H1 (cell line): ENCODE results near the gene PROZ. TPM values are rescaled to one million over a fixed set of nuclear protein-coding genes. Genes with fewer than 3 reads are reported as not detected.

ENCODE experiments used
- CTCF ChIA-PET: fragments of 300-600 bp; sonication (Branson Sonifier 250); formaldehyde crosslinking; loops from one replicate; lab custom pipeline; 2021; ENCODE audit not compliant: partially characterized antibody; lab: Charles Lee
- POLR2A ChIA-PET: fragments of 300-600 bp; sonication (Branson Sonifier 250); formaldehyde crosslinking; loops from one replicate; lab custom pipeline; 2021; ENCODE audit warnings: inconsistent platforms; ENCODE audit not compliant: partially characterized antibody; lab: Charles Lee
- DNase-seq, 2 experiments: peaks; one replicate each; pipeline versions ENCODE4 v3.0.0 to v3.0.0-alpha.2; 2010 to 2022; ENCODE audit warnings: low spot score in 2 of 2, low read depth in 1 of 2, mixed read lengths in 1 of 2
- FAIRE-seq: peaks from 2 replicates; lab custom pipeline; 2011; peaks lifted over from hg19 to GRCh38; lab: Jason Lieb, UNC
- H2AFZ ChIP-seq: 2 replicates; pipeline ENCODE4 v1.8.1; 2012; ENCODE audit warnings: low read length, inconsistent platforms
- H2AK5ac ChIP-seq: 2 replicates; pipeline ENCODE4 v1.6.1; 2013; ENCODE audit warnings: low read depth, low read length
- H2BK120ac ChIP-seq: replicated peaks from 2 replicates; pipeline ENCODE3; 2013; ENCODE audit warnings: low read depth, low read length, inconsistent platforms
- H2BK12ac ChIP-seq: 2 replicates; pipeline ENCODE4 v1.6.1; 2013; ENCODE audit warnings: low read depth, low read length
- H2BK15ac ChIP-seq: 2 replicates; pipeline ENCODE4 v1.6.1; 2013; ENCODE audit warnings: low read length
- H2BK20ac ChIP-seq: 2 replicates; pipeline ENCODE4 v1.6.1; 2013; ENCODE audit warnings: low read length
- H2BK5ac ChIP-seq: 2 replicates; pipeline ENCODE4 v1.6.1; 2013; ENCODE audit warnings: low read depth, low read length
- H3K14ac ChIP-seq: 2 replicates; pipeline ENCODE4 v1.6.1; 2013; ENCODE audit warnings: inconsistent platforms; ENCODE audit not compliant: insufficient read length
- H3K18ac ChIP-seq: 2 replicates; pipeline ENCODE4 v1.6.1; 2013; ENCODE audit warnings: low read length; ENCODE audit errors: extremely low read depth
- H3K23ac ChIP-seq: 2 replicates; pipeline ENCODE4 v1.6.1; 2013; ENCODE audit warnings: inconsistent platforms; ENCODE audit not compliant: insufficient read length
- H3K23me2 ChIP-seq: 2 replicates; pipeline ENCODE4 v1.6.1; 2013; ENCODE audit warnings: low read depth, low read length
- H3K27ac ChIP-seq: 2 replicates; pipeline ENCODE4 v1.6.1; 2011; ENCODE audit warnings: low read depth, low read length, inconsistent platforms
- H3K27me3 ChIP-seq, 4 experiments: replicated peaks in 1 of 4; 1 replicate in 1 of 4; 2 replicates in 3 of 4; pipeline versions ENCODE4 v1.6.1 to v1.8.1; 2011 to 2013; ENCODE audit warnings: low read length in 3 of 4, mild to moderate bottlenecking in 3 of 4, inconsistent platforms in 2 of 4, mixed read lengths in 2 of 4, moderate library complexity in 1 of 4; ENCODE audit not compliant: control insufficient read depth in 3 of 4, insufficient read depth in 3 of 4; ENCODE audit errors: extremely low read depth in 1 of 4
- H3K36me3 ChIP-seq, 4 experiments: 2 replicates each; pipeline versions ENCODE4 v1.6.1 to v1.8.1; 2011 to 2013; ENCODE audit warnings: mild to moderate bottlenecking in 4 of 4, low read length in 3 of 4, moderate library complexity in 2 of 4, control low read depth in 1 of 4, inconsistent platforms in 1 of 4; ENCODE audit not compliant: insufficient read depth in 4 of 4, control insufficient read depth in 2 of 4
- H3K4ac ChIP-seq: replicated peaks from 2 replicates; pipeline ENCODE3; 2013; ENCODE audit warnings: low read length, low read depth, mixed read lengths, inconsistent platforms; ENCODE audit not compliant: insufficient read length
- H3K4me1 ChIP-seq, 4 experiments: replicated peaks in 1 of 4; 1 replicate in 1 of 4; 2 replicates in 3 of 4; pipeline versions ENCODE4 v1.6.1 to v1.8.1; 2011 to 2013; ENCODE audit warnings: low read length in 3 of 4, inconsistent platforms in 2 of 4, mixed read lengths in 1 of 4; ENCODE audit not compliant: insufficient read depth in 4 of 4, control insufficient read depth in 3 of 4
- H3K4me2 ChIP-seq, 2 experiments: 2 replicates each; pipeline versions ENCODE4 v1.6.1 to v1.8.1; 2011 to 2013; ENCODE audit warnings: low read depth in 2 of 2, low read length in 2 of 2, control low read depth in 1 of 2, inconsistent platforms in 1 of 2, mild to moderate bottlenecking in 1 of 2; ENCODE audit not compliant: insufficient read depth in 1 of 2
- H3K4me3 ChIP-seq, 4 experiments: fragments of 200-600, 300-600 bp in 1 of 4; sonication (generic), shearing (Covaris generic), sonication (Bioruptor Twin) in 1 of 4; 2 replicates each; pipeline versions ENCODE4 v1.5.1 to v1.8.1; 2011 to 2016; ENCODE audit warnings: low read length in 4 of 4, low read depth in 3 of 4, control low read depth in 2 of 4, inconsistent platforms in 2 of 4, mild to moderate bottlenecking in 2 of 4, mixed read lengths in 1 of 4, moderate library complexity in 1 of 4; ENCODE audit not compliant: insufficient read depth in 2 of 4; ENCODE audit errors: extremely low read depth in 1 of 4
- H3K56ac ChIP-seq: replicated peaks from 2 replicates; pipeline ENCODE3; 2013; ENCODE audit warnings: low read depth, mild to moderate bottlenecking, mixed read lengths, low read length, inconsistent platforms; ENCODE audit not compliant: insufficient read length
- H3K79me1 ChIP-seq: 2 replicates; pipeline ENCODE4 v1.6.1; 2013; ENCODE audit warnings: low read depth, low read length, control low read depth
- H3K79me2 ChIP-seq, 2 experiments: 2 replicates each; pipeline versions ENCODE4 v1.6.1 to v1.8.1; 2012 to 2013; ENCODE audit warnings: low read length in 2 of 2, mild to moderate bottlenecking in 2 of 2, inconsistent platforms in 1 of 2; ENCODE audit not compliant: insufficient read depth in 2 of 2, control insufficient read depth in 1 of 2
- H3K9ac ChIP-seq, 4 experiments: replicated peaks in 1 of 4; 1 replicate in 1 of 4; 2 replicates in 3 of 4; pipeline versions ENCODE4 v1.6.1 to v1.8.1; 2011 to 2013; ENCODE audit warnings: low read depth in 3 of 4, low read length in 3 of 4, control low read depth in 2 of 4, mild to moderate bottlenecking in 2 of 4, moderate library complexity in 2 of 4, inconsistent platforms in 1 of 4; ENCODE audit errors: extremely low read depth in 1 of 4
- H3K9me3 ChIP-seq, 2 experiments: 2 replicates each; pipeline versions ENCODE4 v1.6.1 to v1.8.1; 2012 to 2013; ENCODE audit warnings: mild to moderate bottlenecking in 2 of 2, moderate library complexity in 2 of 2, control low read depth in 1 of 2, inconsistent platforms in 1 of 2, low read depth in 1 of 2, low read length in 1 of 2, mixed read lengths in 1 of 2; ENCODE audit not compliant: insufficient read depth in 2 of 2
- H4K20me1 ChIP-seq, 2 experiments: replicated peaks in 1 of 2; 2 replicates each; pipeline versions ENCODE3 to v1.8.1; 2011 to 2013; ENCODE audit warnings: inconsistent platforms in 2 of 2, low read length in 2 of 2, mild to moderate bottlenecking in 1 of 2; ENCODE audit not compliant: insufficient read depth in 2 of 2, control insufficient read depth in 1 of 2
- H4K5ac ChIP-seq: 2 replicates; pipeline ENCODE4 v1.6.1; 2013; ENCODE audit warnings: low read length, low read depth, mixed read lengths, inconsistent platforms; ENCODE audit not compliant: insufficient read length
- H4K8ac ChIP-seq: 2 replicates; pipeline ENCODE4 v1.8.0; 2013; ENCODE audit warnings: mild to moderate bottlenecking, moderate library complexity, low read length, inconsistent platforms; ENCODE audit not compliant: insufficient read depth; ENCODE audit errors: extremely low read depth
- H4K91ac ChIP-seq: replicated peaks from 2 replicates; pipeline ENCODE3; 2013; ENCODE audit warnings: low read length, mixed read lengths, inconsistent platforms; ENCODE audit not compliant: insufficient read length
- ASH2L ChIP-seq: fragments of 200-600, 300-600 bp; sonication (generic); IDR thresholded peaks from one replicate; pipeline ENCODE4 v1.7.1; 2017; ENCODE audit warnings: low read length
- PHF8 ChIP-seq: fragments of 200-600 bp; sonication (generic); conservative IDR thresholded peaks from 2 replicates; pipeline ENCODE4 v1.7.1; 2012; ENCODE audit warnings: low read depth, mild to moderate bottlenecking, inconsistent platforms, low read length, moderate library complexity
- RNF2 ChIP-seq: fragments of 200-900, 300-1000 bp; sonication (generic); IDR thresholded peaks from 2 replicates; pipeline ENCODE4 v1.7.1; 2016; ENCODE audit warnings: borderline replicate concordance, low read depth, mild to moderate bottlenecking, antibody characterized with exemption, low read length; ENCODE audit not compliant: poor library complexity, severe bottlenecking; ENCODE audit errors: missing control alignments
- TBP ChIP-seq: IDR thresholded peaks from 2 replicates; pipeline ENCODE4 v1.6.1; 2011; ENCODE audit warnings: low read depth, low read length, improper control_type of control experiment
- WGBS, 2 experiments: shearing (Covaris generic) in 1 of 2; methylation state at CpG; one replicate each; pipeline versions ENCODE4 v1.1.6 to v1.1.7; 2013 to 2015; ENCODE audit warnings: low lambda C conversion rate in 2 of 2, mixed read lengths in 2 of 2, inconsistent platforms in 1 of 2, low coverage in 1 of 2, missing lambda C conversion rate in 1 of 2; ENCODE audit not compliant: insufficient replicate concordance in 2 of 2, insufficient coverage in 1 of 2, insufficient read length in 1 of 2; ENCODE audit errors: extremely low coverage in 1 of 2, missing lambda C conversion rate in 1 of 2; 5-methylcytosine and 5-hydroxymethylcytosine counted together
- polyA plus RNA-seq, 7 experiments: library from polyadenylated mRNA; depleted of rRNA in 3 of 7; stranded (reverse) in 5 of 7; unstranded in 2 of 7; fragments of >200 nt in 5 of 7; fragments of 200-250 nt in 2 of 7; gene quantifications; 1 replicate in 5 of 7; 2 replicates in 1 of 7; 4 replicates in 1 of 7; pipeline versions ENCODE4 v1.2.1 to v1.2.3, GENCODE V29; 2011 to 2013; ENCODE audit warnings: missing spikeins in 2 of 7, mixed read lengths in 2 of 7
- total RNA-seq: library from RNA; stranded (reverse); fragmentation: NEBNext Ultra II Directional; extraction: Animal tissue kit (Norgen Biotek cat#: 25700); gene quantifications from 2 replicates; pipeline ENCODE4 v1.2.1, GENCODE V29; 2021
- TF ChIP-seq, protein P1 (sequence below): IDR thresholded peaks from 2 replicates; pipeline ENCODE4 v1.6.1; 2012; ENCODE audit warnings: inconsistent platforms
- TF ChIP-seq, protein P2 (sequence below): IDR thresholded peaks from 2 replicates; pipeline ENCODE4 v1.6.1; 2012; ENCODE audit warnings: inconsistent platforms
- TF ChIP-seq, protein P3 (sequence below): IDR thresholded peaks from 2 replicates; pipeline ENCODE4 v1.6.1; 2011; ENCODE audit warnings: low read depth, mild to moderate bottlenecking, low read length; ENCODE audit not compliant: insufficient read depth

PROZ gene
- total and polyA plus RNA-seq, 2 of the 8 experiments (the other 6 are each of a cell fraction or from before 2014, with no cell fraction given) = not detected

DNA sequence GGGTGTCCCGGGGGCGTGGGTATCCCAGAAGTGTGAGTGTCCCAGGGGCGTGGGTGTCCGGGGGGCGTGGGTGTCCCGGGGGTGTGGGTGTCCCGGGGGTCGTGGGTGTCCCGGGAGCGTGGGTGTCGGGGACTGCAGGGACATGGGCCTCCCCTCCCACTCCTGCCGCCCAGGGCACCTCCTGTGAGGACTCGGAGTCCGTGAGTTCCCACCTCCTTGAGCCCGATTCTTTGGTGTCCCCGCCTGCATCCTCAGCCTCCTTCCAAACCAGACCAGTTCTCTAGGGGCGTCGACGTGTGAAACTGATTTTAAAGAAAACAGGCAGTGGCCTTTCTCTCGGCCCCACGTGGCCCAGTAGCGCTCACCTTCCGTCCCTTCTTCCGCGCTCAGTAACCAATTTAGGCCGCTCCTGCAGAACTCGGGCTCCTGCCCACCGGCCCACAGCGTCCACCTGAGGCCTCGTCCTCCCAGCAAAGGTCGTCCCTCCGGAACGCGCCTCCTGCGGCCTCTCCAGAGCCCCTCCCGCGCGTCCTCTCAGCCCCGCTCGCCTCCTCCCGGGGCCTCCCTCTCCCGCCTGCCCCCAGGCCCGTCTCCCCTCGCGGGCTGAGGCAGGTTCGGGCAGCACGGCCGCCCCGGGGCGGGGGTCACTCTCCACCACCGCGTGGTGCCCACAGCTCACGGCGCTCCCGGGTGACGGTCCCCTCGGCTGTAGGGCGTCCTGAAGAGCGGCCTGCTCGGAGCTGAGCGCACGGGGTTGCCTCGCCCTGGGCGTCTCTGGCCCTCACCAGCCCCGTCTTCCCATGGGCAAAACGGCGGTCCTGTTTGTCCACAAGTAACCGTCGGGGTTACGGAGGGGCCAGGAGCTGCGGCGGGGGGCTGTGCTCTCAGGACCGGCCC is 49.0 kb upstream of the PROZ start:
- Histone ChIP-seq H4K20me1 (peaks cover 0 to 2% of the 10 kb centered on the region in 2 experiments), H2BK12ac (peak overlapping the region; percentile 60; the same call in 1 of the 2 replicates), H3K56ac (no peak overlapping the region), H3K4me1 (peaks cover 0 to 13% (median 6%) of the 10 kb centered on the region in 4 experiments; a peak in 6 of 7 replicates), H3K36me3 (peaks cover 0 to 5% (median 0%) of the 10 kb centered on the region in 4 experiments; a peak in 1 of 8 replicates), H3K9ac (no peak overlapping the region), H3K27ac (no peak overlapping the region), H4K5ac (no peak overlapping the region), H3K27me3 (peaks cover 21 to 24% (median 23%) of the 10 kb centered on the region in 4 experiments; a peak in 6 of 7 replicates), H2AK5ac (no peak overlapping the region), H3K14ac (no peak overlapping the region), H2BK15ac (0 out of 2 replicates have a peak overlapping the region, but pooled peaks have one; percentile 29), H3K4me3 (peak overlapping the region; percentile 26 to 64 (median 30); a peak in 6 of 8 replicates), H4K91ac (peak overlapping the region; percentile 54), H3K18ac (peak overlapping the region; percentile 71; the same call in 1 of the 2 replicates), H2BK120ac (no peak overlapping the region), H3K23me2 (peaks cover 12% of the 10 kb centered on the region; the same call in 1 of the 2 replicates), H2BK20ac (no peak overlapping the region), H3K4me2 (peak overlapping the region; percentile 71 to 79), H3K4ac (no peak overlapping the region), H3K23ac (no peak overlapping the region), H3K79me2 (no peaks in the 10 kb centered on the region), H3K9me3 (peaks cover 2 to 4% of the 10 kb centered on the region in 2 experiments; a peak in 2 of 4 replicates), H2BK5ac (peak overlapping the region; percentile 44; the same call in 1 of the 2 replicates), H3K79me1 (no peaks in the 10 kb centered on the region), H4K8ac (peak overlapping the region; percentile 92), H2AFZ (peak overlapping the region; percentile 72; the same call in 1 of the 2 replicates)
- ChIA-PET POLR2A (interaction anchor here (1.0 to 1.7 kb wide), 3 partner anchors 11 to 17 kb away, joined by 3 to 6 read pairs (median 4); partner anchors contain the start of gene F10), CTCF (no interaction called here)
- FAIRE-seq = no peak
- TF ChIP-seq, protein P1, sequence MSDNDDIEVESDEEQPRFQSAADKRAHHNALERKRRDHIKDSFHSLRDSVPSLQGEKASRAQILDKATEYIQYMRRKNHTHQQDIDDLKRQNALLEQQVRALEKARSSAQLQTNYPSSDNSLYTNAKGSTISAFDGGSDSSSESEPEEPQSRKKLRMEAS = peak; percentile 93
- TF ChIP-seq RNF2 (peak; percentile 47), TBP (no peak), PHF8 (0 out of 2 replicates have a peak, but pooled peaks have one; percentile 22), ASH2L (peak; percentile 59)
- TF ChIP-seq, protein P2, sequence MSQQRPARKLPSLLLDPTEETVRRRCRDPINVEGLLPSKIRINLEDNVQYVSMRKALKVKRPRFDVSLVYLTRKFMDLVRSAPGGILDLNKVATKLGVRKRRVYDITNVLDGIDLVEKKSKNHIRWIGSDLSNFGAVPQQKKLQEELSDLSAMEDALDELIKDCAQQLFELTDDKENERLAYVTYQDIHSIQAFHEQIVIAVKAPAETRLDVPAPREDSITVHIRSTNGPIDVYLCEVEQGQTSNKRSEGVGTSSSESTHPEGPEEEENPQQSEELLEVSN = peak; percentile 96
- TF ChIP-seq, protein P3, sequence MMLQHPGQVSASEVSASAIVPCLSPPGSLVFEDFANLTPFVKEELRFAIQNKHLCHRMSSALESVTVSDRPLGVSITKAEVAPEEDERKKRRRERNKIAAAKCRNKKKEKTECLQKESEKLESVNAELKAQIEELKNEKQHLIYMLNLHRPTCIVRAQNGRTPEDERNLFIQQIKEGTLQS = no peak
- 45% methylated on average over 38 of the region's 73 CpGs; no CpG with 5 or more reads in 1 of the 2 experiments for WGBS, 2 experiments
- DNase-seq = peak in 1 of 2 experiments; percentile 74
